NCI-H187 treated with DMSO at 0.1 percent for 48 hours (cell line): ENCODE data around the gene TXNIP.
"Not testable (repeated sequence)": the region's sequence is repeated elsewhere in the genome, so short reads cannot be mapped to it uniquely, and the experiment has no call there.

Experiments
- DNase-seq: peaks from one replicate; lab custom pipeline; 2025; lab: John Stamatoyannopoulos, UW

TXNIP gene, protein sequence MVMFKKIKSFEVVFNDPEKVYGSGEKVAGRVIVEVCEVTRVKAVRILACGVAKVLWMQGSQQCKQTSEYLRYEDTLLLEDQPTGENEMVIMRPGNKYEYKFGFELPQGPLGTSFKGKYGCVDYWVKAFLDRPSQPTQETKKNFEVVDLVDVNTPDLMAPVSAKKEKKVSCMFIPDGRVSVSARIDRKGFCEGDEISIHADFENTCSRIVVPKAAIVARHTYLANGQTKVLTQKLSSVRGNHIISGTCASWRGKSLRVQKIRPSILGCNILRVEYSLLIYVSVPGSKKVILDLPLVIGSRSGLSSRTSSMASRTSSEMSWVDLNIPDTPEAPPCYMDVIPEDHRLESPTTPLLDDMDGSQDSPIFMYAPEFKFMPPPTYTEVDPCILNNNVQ

GRCh38 chr1:145996433-145997015 is at the start of gene TXNIP:
TXNIP (minus strand) TSS chr1:145996579; CDS start chr1:145996266, 313 bp downstream.
- DNase-seq: peak; percentile 99

- no peak for DNase-seq
Observed at GRCh38 chr1:146039844-146040194, 43.4 kb upstream of the TXNIP start.

DNA sequence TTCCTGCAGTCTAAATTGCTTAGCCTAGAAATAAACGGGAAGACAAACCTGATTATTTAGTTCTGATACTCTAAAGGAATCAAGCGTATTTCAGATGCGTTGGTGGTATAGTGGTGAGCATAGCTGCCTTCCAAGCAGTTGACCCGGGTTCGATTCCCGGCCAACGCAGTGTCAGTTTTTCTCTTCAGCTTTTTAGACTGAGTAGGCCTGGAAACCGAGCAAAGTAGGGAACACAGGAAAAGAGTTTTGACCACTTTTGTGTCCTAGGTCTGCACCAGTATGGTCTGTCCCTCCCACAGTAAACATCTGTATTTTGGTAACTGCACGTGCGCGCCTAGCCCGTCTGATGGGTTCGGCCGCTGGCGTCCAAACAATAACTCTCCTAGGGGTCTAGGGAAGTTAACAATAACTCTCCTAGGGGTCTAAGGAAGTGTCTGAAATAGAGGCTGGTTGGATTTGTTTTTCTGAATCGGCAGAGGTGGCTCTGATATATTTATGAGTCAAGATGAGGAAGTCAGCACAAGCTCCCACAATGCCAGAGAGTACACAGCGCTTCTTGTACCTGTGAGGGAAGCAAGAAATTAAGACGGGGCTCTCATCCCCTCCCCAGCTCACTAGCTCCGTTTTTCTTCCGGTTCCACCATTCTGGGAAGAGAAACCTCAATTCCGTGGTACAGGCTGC is 40.7 kb upstream of the TXNIP start:
- DNase-seq: peak; percentile 89

DNA sequence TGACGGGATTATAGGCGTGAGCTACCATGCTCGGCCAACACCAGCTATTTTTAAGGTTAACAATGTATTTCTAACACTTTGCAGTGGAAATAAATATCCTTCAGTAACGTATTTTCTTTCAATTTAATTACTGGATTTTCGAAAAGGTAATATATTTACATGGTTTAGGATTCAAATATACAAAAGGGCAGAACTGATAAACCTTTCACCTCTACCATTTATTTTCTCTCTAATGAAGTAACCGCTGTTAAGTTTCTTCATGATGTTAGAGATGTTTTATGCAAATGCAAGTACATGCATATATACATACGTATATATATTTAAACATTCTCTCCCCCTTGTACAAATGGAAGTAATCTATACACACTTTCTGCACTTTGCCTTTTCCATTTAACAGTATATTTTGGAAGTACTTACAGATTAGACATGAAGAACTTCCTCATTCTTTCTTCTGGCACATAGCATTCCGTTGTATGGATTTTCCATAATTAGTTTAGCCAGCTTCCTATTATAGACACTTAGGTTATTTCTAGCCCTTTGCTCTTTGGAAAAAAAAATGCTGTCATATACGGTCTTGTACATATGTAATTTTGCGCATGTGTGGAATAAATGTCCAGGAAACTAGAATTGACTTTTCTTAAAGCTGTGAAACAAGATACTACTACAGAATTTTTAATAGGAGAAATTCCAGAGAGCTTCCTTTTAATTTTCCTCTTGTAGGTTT is 40.0 kb upstream of the TXNIP start:
- DNase-seq: no peak

GRCh38 chr1:146035048-146035423 is 38.7 kb upstream of the TXNIP start:
- DNase-seq: no peak

DNA sequence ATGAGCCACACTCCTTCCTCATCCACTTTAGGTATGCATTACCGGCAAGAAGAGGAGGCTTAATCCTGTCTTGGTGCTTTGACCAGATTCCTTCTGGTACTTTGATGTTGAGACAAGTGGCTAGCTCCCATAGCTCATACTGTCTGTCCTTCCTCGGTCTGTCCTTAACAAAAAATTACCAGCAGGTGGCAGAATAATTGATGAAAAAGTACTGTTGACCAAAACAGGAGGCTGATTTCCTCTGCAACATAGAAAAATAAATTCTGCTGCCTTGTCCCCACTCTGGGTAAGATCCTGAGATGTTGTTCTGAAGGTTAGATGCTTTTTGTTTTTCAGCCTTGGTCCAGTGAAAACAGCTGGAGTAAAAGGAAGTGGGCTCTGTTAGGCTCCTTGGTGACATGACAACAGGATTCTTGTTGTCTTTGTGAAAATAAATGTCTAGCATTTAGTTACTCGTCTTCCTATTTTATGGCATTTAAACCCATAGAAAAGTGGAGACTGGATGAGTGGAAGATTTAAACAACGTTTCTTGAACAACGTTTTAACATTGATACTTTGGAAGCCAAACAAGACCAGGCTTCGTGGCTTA is 36.3 kb upstream of the TXNIP start:
- DNase-seq: peak; percentile 52

DNA sequence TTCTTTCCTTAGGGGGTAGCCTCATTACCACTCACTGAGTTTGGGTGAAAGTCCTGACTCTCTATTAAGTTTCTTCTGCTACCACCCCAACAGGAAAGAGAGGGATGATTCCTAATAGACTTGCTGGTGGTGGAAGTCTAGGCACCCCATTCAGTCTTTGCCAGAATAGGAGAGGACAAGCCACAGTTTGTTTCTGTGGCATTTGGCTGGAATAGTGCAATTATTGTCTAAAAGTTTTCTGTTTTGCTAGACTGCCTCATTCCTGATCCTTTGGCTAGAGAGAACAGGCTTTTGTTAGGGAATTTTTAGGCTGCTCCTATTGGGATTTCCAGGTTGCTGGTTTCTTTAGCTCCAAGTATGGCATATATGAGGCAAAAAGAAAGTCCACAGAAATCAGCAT is 35.1 kb upstream of the TXNIP start:
- DNase-seq: no peak

DNA sequence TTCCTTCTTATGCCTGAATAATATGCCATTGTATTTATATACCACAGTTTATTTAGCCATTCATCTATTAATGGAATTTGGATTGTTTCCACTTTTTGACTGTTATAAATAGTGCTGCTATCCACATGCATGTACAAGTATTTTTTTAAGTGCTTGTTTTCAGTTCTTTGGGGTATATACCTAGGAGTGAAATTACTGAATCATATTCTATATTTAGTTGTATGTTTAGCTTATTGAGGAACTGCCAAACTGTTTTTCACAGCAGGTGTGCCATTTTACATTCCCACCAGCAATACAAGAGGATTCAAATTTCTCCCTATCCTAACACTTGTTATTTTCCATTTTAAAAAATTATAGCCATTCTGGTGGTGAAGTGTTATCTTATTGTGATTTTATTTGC is 32.7 kb upstream of the TXNIP start:
- DNase-seq: no peak

- DNase-seq: not testable (repeated sequence)
Observed at GRCh38 chr1:146026650-146027049, 30.3 kb upstream of the TXNIP start.

GRCh38 chr1:146025787-146026495 is 29.6 kb upstream of the TXNIP start:
- not testable (repeated sequence) for DNase-seq

DNA sequence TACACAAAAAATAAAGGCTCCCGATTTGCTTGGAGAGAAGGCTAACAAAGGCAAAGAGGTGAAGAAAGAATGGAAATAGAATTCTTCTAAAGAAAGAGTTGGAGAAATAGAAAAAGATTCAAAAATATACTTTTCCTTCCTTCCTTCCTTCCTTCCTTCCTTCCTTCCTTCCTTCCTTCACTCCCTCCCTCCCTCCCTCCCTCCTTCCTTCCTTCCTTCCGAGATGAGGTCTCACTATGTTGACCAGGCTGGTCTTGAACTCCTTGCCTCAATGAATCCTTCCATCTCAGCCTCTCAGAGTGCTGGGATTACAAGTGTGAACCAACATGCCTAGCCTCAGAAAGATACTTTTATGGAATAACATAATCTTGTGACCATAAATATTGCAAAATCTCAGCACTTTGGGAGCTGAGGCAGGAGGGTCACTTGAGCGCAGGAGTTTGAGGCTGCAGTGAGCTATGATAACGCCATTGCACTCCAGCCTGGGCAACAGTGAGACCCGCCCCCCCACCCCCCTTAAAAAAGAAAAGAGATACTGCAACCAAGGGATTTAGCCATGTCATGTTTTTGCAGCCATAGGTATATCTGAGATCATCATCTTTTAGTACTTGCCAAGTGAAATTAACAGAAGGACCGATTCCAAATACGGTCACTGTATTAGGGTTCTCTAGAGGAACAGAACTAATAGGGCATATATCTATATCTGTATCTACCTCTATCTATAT is 26.2 kb upstream of the TXNIP start:
- DNase-seq: no peak

- DNase-seq: no peak
Observed at GRCh38 chr1:146021622-146022402, 25.4 kb upstream of the TXNIP start, which contains the start of gene HJV. HJV (minus strand) TSS chr1:146021735; CDS start chr1:146020231, 1,504 bp downstream.

DNA sequence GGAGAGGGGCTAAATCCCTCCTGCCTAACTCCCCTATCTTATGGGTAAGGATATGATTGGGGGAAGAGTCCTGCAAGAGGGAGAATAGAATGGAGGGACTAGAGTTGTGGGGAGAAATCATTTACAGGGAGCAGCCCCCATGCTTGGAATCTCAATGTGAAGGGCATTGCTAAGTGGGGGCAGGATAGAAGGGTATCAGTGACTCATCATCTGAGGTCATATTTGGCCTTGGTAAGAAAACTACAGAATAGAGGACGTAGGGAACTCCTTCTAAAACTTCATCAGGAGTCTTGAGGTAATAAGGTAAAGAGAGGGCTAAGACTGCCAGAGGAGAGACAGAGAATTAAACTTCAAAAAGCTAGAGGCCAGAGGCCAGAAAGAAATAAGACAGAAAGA is 24.7 kb upstream of the TXNIP start:
- DNase-seq: no peak

DNA sequence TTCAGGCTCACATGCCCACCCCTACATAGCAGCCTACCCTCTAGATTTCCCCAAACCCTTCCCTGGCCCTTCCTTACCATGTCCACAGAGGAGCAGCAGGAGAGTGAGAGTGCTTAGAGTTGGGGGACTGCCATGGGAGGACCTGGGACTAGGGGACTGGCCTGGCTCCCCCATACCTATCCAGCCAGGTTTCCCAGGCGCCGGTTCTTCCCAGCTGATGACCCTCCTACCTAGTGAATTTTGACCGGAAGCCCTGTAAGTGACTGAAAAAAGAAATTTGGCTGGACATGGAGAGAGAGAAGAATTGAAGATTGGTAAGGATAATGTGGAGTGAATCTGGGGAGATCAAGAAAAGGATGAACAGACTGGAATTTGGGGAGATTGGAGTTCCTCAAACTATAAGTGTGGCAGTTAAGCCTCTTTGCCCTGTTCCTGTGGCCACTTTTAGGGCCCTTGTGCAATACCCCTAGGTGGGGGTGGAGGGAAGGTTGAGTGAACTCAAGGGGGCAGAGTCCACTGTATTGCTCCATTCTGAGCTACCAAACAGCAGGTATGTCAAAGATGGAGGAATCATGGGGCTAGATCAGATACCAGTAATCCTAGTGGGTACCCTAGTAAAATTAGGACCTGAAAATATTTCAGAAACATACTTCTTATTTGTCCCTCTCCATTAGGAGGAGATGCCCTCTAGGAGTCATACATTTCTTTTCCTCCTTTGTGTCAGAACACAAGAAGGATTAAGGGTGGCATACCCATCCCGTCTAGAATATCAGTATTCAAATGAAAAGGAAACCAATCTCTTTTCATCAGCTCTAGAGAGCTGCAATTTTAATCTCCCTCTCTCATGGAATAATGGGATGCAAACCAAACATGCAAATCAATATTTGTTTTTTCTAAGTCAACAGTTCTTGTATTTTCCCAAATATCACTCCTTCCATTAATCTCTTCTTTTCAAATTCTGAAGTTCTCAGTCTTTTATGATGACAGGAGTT is 24.0 kb upstream of the TXNIP start:
- no peak for DNase-seq

GRCh38 chr1:146019231-146020057 is 23.1 kb upstream of the TXNIP start:
- no peak for DNase-seq

- no peak for DNase-seq
Observed at GRCh38 chr1:146016891-146017290, 20.5 kb upstream of the TXNIP start.

GRCh38 chr1:146013559-146013922 is 17.2 kb upstream of the TXNIP start:
- DNase-seq: no peak
